ENCODE results near the gene ADGRD1. TPM values are rescaled to one million over a fixed set of nuclear protein-coding genes. Genes with fewer than 3 reads are reported as not detected.

The ADGRD1 gene
- total and polyA plus RNA-seq, 7 donors: 0.46 to 22.5 (median 7.2) TPM

DNA sequence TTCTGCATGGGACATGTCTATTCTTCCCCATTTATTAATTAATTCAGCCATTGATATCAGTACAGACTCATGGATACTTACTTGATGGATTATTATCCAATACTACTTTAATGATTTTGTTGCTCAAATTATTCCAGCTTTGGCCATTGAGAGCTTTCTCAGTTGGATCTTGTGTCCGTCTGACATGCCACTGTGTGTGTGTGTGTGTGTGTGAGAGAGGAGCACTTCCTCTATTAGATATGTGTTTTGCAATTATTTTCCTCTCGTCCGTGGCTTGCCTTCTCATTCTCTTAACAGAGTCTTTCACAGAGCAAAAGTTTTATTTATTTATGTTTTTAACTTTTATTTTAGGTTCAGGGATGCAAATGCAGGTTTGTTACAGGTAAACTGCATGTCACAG is 194.2 kb downstream of the ADGRD1 start:
- Histone ChIP-seq H3K4me1 (peaks cover 0 to 7% (median 1%) of the 10 kb centered on the region in 4 donors), H3K4me3 (no peak overlapping the region), H3K27me3 (no peaks in the 10 kb centered on the region), H3K9me3 (no peaks in the 10 kb centered on the region), H3K36me3 (no peaks in the 10 kb centered on the region), H3K27ac (no peak overlapping the region)
- WGBS, 2 donors: 68 to 69% methylated on average over 3 of the region's 3 CpGs
- intact Hi-C loops (cut with DNase I): no loop called here
- no peak for DNase-seq
- TF ChIP-seq, protein P1, sequence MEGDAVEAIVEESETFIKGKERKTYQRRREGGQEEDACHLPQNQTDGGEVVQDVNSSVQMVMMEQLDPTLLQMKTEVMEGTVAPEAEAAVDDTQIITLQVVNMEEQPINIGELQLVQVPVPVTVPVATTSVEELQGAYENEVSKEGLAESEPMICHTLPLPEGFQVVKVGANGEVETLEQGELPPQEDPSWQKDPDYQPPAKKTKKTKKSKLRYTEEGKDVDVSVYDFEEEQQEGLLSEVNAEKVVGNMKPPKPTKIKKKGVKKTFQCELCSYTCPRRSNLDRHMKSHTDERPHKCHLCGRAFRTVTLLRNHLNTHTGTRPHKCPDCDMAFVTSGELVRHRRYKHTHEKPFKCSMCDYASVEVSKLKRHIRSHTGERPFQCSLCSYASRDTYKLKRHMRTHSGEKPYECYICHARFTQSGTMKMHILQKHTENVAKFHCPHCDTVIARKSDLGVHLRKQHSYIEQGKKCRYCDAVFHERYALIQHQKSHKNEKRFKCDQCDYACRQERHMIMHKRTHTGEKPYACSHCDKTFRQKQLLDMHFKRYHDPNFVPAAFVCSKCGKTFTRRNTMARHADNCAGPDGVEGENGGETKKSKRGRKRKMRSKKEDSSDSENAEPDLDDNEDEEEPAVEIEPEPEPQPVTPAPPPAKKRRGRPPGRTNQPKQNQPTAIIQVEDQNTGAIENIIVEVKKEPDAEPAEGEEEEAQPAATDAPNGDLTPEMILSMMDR (IDR thresholded peaks at IDR 0.05): no peak
- no peak for TF ChIP-seq POLR2AphosphoS5 (IDR thresholded peaks at IDR 0.05)
- TF ChIP-seq POLR2A (IDR thresholded peaks at IDR 0.05): no peak
- TF ChIP-seq EP300 (IDR thresholded peaks at IDR 0.05): no peak

GRCh38 chr12:131151558-131152345 is 198.0 kb downstream of the ADGRD1 start:
- Histone ChIP-seq H3K9me3 (no peaks in the 10 kb centered on the region), H3K27ac (no peak overlapping the region), H3K4me3 (no peak overlapping the region), H3K27me3 (no peaks in the 10 kb centered on the region), H3K4me1 (no peaks in the 10 kb centered on the region), H3K36me3 (no peaks in the 10 kb centered on the region)
- peak; percentile 64 for DNase-seq
- TF ChIP-seq POLR2AphosphoS5 (IDR thresholded peaks at IDR 0.05): no peak
- TF ChIP-seq EP300 (IDR thresholded peaks at IDR 0.05): no peak
- intact Hi-C loops (cut with DNase I): no loop called here
- WGBS, 2 donors: 84 to 92% methylated on average over 8 of the region's 8 CpGs

DNA sequence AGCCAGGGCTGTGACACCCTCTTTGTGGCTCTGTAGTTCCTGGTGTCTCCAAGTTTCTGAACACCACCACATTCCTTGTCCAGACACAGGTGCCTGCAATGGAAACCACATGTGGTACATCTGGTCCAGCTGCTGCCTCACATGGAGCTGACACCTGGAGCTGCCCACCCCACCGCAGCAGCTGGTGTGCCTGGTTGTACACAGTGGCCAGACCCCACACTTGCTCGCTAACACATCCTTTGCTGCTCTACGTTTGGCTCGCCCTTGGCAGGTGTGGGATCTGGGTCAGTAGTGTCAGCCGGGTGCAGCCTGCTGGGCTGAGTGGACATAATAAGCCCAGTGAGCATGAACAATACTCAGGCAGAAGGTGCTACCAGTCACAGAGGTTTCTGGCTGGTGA is 198.9 kb downstream of the ADGRD1 start:
- intact Hi-C loops (cut with DNase I): no loop called here
- H3K4me3 ChIP-seq: no peak overlapping the region
- no peaks in the 10 kb centered on the region for H3K9me3 ChIP-seq
- no peaks in the 10 kb centered on the region for H3K27me3 ChIP-seq
- 87% methylated on average over 5 of the region's 5 CpGs for WGBS, 2 donors
- H3K4me1 ChIP-seq: no peaks in the 10 kb centered on the region
- no peak overlapping the region for H3K27ac ChIP-seq
- H3K36me3 ChIP-seq: no peaks in the 10 kb centered on the region
- no peak for DNase-seq
- TF ChIP-seq POLR2AphosphoS5 (IDR thresholded peaks at IDR 0.05): no peak
- TF ChIP-seq, protein P1 (IDR thresholded peaks at IDR 0.05): no peak

DNA sequence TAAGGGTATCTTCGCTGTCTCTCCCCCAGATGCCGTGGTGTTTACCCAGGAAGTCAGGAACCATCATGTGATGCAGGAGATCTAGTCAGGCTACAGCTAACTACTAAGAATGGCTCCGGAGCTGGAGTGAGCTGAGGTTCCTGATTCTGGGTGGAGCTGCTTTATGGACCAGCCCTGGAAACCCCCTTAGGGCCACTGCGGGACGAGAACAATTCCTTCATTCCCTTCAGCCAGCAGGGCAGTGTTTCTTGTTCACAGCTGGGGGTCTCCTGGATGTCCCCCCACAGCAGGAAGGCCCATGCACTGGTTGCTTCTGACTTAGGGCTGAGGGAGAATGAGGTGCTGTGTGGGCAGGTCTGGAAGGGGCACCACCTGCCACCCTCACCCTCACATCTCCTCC is 199.3 kb downstream of the ADGRD1 start:
- Histone ChIP-seq H3K9me3 (no peaks in the 10 kb centered on the region), H3K36me3 (no peaks in the 10 kb centered on the region), H3K4me3 (no peak overlapping the region), H3K27ac (no peak overlapping the region), H3K4me1 (no peaks in the 10 kb centered on the region), H3K27me3 (no peaks in the 10 kb centered on the region)
- intact Hi-C loops (cut with DNase I): no loop called here
- peak; percentile 40 for DNase-seq
- TF ChIP-seq POLR2A (IDR thresholded peaks at IDR 0.05) (no peak), EP300 (IDR thresholded peaks at IDR 0.05) (no peak)
- 76 to 89% methylated on average over 5 of the region's 5 CpGs for WGBS, 2 donors

DNA sequence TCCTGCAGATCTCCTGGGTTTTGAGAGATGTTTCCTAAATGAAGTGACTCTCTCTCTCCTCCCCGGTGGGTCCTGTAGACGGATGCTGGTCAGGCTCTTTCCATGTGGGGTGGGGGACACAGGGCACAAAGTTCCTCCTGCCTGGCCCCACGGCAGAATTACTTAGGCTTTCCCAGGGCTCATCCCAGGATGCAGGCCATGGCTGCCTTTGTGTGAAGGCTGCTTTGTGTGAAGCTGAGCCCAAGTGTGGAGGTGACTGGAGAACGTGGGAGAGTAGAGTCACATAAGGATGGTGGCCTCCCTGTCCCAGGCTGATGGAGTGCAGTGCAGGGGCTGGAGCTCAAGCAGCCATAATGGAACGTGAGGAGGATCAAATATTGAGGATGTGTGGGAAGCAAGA is 200.2 kb downstream of the ADGRD1 start:
- no peaks in the 10 kb centered on the region for H3K36me3 ChIP-seq
- 83 to 85% methylated on average over 5 of the region's 5 CpGs for WGBS, 2 donors
- no peak overlapping the region for H3K4me3 ChIP-seq
- no peak for DNase-seq
- no peaks in the 10 kb centered on the region for H3K9me3 ChIP-seq
- no peak for TF ChIP-seq POLR2AphosphoS5 (IDR thresholded peaks at IDR 0.05)
- TF ChIP-seq, protein P1 (IDR thresholded peaks at IDR 0.05): no peak
- TF ChIP-seq EP300 (IDR thresholded peaks at IDR 0.05): no peak
- no peak for TF ChIP-seq POLR2A (IDR thresholded peaks at IDR 0.05)
- H3K27ac ChIP-seq: no peak overlapping the region
- H3K4me1 ChIP-seq: no peaks in the 10 kb centered on the region
- intact Hi-C loops (cut with DNase I): no loop called here
- no peaks in the 10 kb centered on the region for H3K27me3 ChIP-seq

- TF ChIP-seq POLR2A (IDR thresholded peaks at IDR 0.05) (no peak), EP300 (IDR thresholded peaks at IDR 0.05) (no peak), POLR2AphosphoS5 (IDR thresholded peaks at IDR 0.05) (no peak)
- TF ChIP-seq, protein P1 (IDR thresholded peaks at IDR 0.05): no peak
- WGBS, 2 donors: 71 to 73% methylated on average over 6 of the region's 6 CpGs
- no peaks in the 10 kb centered on the region for H3K9me3 ChIP-seq
- H3K27ac ChIP-seq: no peak overlapping the region
- H3K36me3 ChIP-seq: no peaks in the 10 kb centered on the region
- DNase-seq: no peak
- intact Hi-C loops (cut with DNase I): no loop called here
- H3K4me1 ChIP-seq: no peaks in the 10 kb centered on the region
- no peak overlapping the region for H3K4me3 ChIP-seq
- no peaks in the 10 kb centered on the region for H3K27me3 ChIP-seq
Measured at GRCh38 chr12:131155131-131155530, 201.4 kb downstream of the ADGRD1 start.
